ES-I3 (cell line): ENCODE results near the gene TUBGCP5.
A peak's percentile ranks its signal among the peaks of the same experiment; 100 is the strongest.
"Not testable (repeated sequence)": the region's sequence is repeated elsewhere in the genome, so short reads cannot be mapped to it uniquely, and the experiment has no call there.

ENCODE experiments used
- H3K36me3 ChIP-seq: 2 replicates; pipeline ENCODE4 v1.6.1; 2013; ENCODE audit warnings: mild to moderate bottlenecking, low read length, control low read depth, moderate library complexity; ENCODE audit not compliant: insufficient read depth
- H3K4me1 ChIP-seq: 2 replicates; pipeline ENCODE4 v1.6.1; 2013; ENCODE audit warnings: mild to moderate bottlenecking, control low read depth, low read length; ENCODE audit not compliant: insufficient read depth
- H3K9ac ChIP-seq: 2 replicates; pipeline ENCODE4 v1.6.1; 2013; ENCODE audit warnings: low read depth, mild to moderate bottlenecking, low read length, moderate library complexity
- H3K9me3 ChIP-seq: 2 replicates; pipeline ENCODE4 v1.6.1; 2013; ENCODE audit warnings: mild to moderate bottlenecking, low read length, moderate library complexity; ENCODE audit not compliant: control insufficient read depth, insufficient read depth

Gene TUBGCP5

GRCh38 chr15:23055316-23055715 lies 15.9 kb upstream of the TUBGCP5 start:
- Histone ChIP-seq H3K9me3 (no peaks in the 10 kb centered on the region), H3K36me3 (no peaks in the 10 kb centered on the region), H3K4me1 (no peaks in the 10 kb centered on the region), H3K9ac (no peak overlapping the region)

DNA sequence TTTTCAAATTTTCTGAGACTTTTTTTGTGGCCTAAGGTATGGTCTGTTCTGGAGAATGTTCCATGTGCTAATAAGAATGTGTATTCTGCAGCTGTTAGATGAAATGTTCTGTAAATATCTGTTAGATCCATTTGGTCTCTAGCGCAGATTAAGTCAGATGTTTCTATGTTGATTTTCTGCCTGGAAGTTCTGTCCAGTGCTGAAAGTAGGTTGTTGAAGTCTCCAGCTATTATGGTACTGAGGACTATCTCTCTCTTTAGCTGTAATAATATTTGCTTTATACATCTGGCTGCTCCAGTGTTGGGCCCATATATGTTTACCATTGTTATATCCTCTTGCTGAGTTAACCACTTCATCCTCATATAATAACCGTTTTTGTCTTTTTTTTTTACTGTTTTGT lies 13.2 kb upstream of the TUBGCP5 start:
- no peaks in the 10 kb centered on the region for H3K36me3 ChIP-seq

GRCh38 chr15:23050708-23051107 lies 11.3 kb upstream of the TUBGCP5 start:
- no peaks in the 10 kb centered on the region for H3K36me3 ChIP-seq
- no peaks in the 10 kb centered on the region for H3K9me3 ChIP-seq
- no peaks in the 10 kb centered on the region for H3K4me1 ChIP-seq
- H3K9ac ChIP-seq: no peak overlapping the region

More for the DNA sequence above, 13.2 kb upstream of the TUBGCP5 start:
- Histone ChIP-seq H3K4me1 (no peaks in the 10 kb centered on the region), H3K9ac (no peak overlapping the region), H3K9me3 (no peaks in the 10 kb centered on the region)

DNA sequence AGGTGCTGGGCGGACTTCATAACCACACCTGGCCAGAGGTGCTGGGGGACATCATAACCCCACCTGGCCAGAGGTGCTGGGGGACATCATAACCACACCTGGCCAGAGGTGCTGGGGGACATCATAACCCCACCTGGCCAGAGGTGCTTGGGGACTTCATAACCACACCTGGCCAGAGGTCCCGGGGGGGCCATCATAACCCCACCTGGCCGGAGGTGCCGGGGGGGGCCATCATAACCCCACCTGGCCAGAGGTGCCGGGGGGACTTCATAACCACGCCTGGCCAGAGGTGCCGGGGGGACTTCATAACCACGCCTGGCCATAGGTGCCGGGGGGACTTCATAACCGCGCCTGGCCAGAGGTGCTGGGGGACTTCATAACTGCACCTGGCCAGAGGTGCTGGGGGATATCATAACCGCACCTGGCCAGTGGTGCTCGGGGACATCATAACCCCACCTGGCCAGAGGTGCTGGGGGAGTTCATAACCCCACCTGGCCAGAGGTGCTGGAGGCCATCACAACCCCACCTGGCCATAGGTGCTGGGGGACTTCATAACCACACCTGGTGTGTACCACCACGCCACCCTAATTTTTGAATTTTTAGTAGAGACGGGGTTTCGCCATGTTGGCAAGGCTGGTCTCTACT lies 10.7 kb upstream of the TUBGCP5 start:
- Histone ChIP-seq H3K9me3 (no peaks in the 10 kb centered on the region), H3K36me3 (no peaks in the 10 kb centered on the region), H3K9ac (no peak overlapping the region), H3K4me1 (no peaks in the 10 kb centered on the region)

GRCh38 chr15:23048572-23049282 lies 9.4 kb upstream of the TUBGCP5 start:
- H3K36me3 ChIP-seq, H3K4me1 ChIP-seq, H3K9ac ChIP-seq, H3K9me3 ChIP-seq: not testable (repeated sequence)

GRCh38 chr15:23043987-23044386 lies 4.6 kb upstream of the TUBGCP5 start:
- H3K4me1 ChIP-seq, H3K9me3 ChIP-seq, H3K36me3 ChIP-seq, H3K9ac ChIP-seq: not testable (repeated sequence)

DNA sequence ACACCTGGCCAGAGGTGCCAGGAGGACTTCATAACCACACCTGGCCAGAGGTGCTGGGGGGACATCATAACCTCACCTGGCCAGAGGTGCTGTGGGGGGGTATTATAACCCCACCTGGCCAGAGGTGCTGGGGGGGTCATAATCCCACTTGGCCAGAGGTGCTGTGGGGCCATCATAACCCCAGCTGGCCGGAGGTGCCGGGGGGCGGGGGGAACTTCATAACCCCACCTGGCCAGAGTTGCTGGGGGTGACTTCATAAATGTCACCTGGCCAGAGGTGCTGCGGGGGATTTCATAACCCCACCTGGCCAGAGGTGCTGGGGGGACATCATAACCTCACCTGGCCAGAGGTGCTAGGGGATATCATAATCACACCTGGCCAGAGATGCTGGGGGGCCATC lies 4.2 kb upstream of the TUBGCP5 start:
- not testable (repeated sequence) for H3K36me3 ChIP-seq, H3K9ac ChIP-seq, H3K4me1 ChIP-seq, H3K9me3 ChIP-seq

- not testable (repeated sequence) for H3K9me3 ChIP-seq, H3K9ac ChIP-seq, H3K4me1 ChIP-seq, H3K36me3 ChIP-seq
Observed at GRCh38 chr15:23041736-23042135, 2.4 kb upstream of the TUBGCP5 start.

GRCh38 chr15:23039917-23040281 lies 530 bp upstream of the TUBGCP5 start:
- Histone ChIP-seq H3K9ac (peak overlapping the region; percentile 61), H3K9me3 (no peaks in the 10 kb centered on the region), H3K4me1 (no peaks in the 10 kb centered on the region), H3K36me3 (peaks cover under 1% of the 10 kb centered on the region; the same call in 1 of the 2 replicates)

GRCh38 chr15:23038726-23039142 lies 635 bp downstream of the TUBGCP5 start:
- no peaks in the 10 kb centered on the region for H3K9me3 ChIP-seq
- peaks cover 11% of the 10 kb centered on the region for H3K36me3 ChIP-seq
- H3K9ac ChIP-seq: peak overlapping the region; percentile 61
- H3K4me1 ChIP-seq: no peaks in the 10 kb centered on the region

GRCh38 chr15:23035964-23036566 lies 3.3 kb downstream of the TUBGCP5 start:
- no peak overlapping the region for H3K9ac ChIP-seq
- no peaks in the 10 kb centered on the region for H3K9me3 ChIP-seq
- H3K36me3 ChIP-seq: peaks cover 28% of the 10 kb centered on the region
- H3K4me1 ChIP-seq: no peaks in the 10 kb centered on the region

DNA sequence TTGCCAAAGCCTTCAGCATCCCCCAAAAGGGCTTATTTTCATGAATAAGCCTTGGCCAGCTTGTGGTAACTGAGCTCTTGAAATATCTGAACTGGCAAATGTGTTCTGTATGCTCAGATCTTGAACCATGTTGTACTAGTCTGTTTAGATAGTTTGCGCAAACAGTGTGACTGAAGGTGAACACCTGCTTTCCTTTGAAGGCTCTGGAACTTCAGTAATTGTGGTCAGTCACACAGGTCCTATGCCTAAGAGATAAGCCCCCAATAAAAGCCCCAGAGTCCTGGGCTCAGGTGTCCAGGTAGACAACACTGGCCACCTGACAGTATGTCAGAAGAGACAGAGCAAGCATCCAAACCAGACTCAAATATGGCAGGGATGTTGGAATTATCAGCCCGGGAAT lies 5.4 kb downstream of the TUBGCP5 start:
- Histone ChIP-seq H3K4me1 (no peaks in the 10 kb centered on the region), H3K36me3 (peaks cover 30% of the 10 kb centered on the region), H3K9ac (no peak overlapping the region), H3K9me3 (no peaks in the 10 kb centered on the region)

- Histone ChIP-seq H3K9me3 (no peaks in the 10 kb centered on the region), H3K36me3 (peaks cover 15% of the 10 kb centered on the region), H3K9ac (no peak overlapping the region), H3K4me1 (no peaks in the 10 kb centered on the region)
Observed at GRCh38 chr15:23026218-23026617, 13.2 kb downstream of the TUBGCP5 start.

GRCh38 chr15:23022156-23022555 lies 17.2 kb downstream of the TUBGCP5 start:
- H3K9ac ChIP-seq: no peak overlapping the region
- peaks cover 14% of the 10 kb centered on the region for H3K36me3 ChIP-seq
- no peaks in the 10 kb centered on the region for H3K9me3 ChIP-seq
- H3K4me1 ChIP-seq: no peaks in the 10 kb centered on the region

- Histone ChIP-seq H3K36me3 (peaks cover 14% of the 10 kb centered on the region), H3K9me3 (no peaks in the 10 kb centered on the region), H3K4me1 (no peaks in the 10 kb centered on the region)
Observed at GRCh38 chr15:23014394-23015000, 24.9 kb downstream of the TUBGCP5 start.

More at GRCh38 chr15:23014394-23015000, 24.9 kb downstream of the TUBGCP5 start:
- no peak overlapping the region for H3K9ac ChIP-seq
